SK-N-MC (cell line): ENCODE measurements around the gene KCTD17.

Experiments
- EZH2 ChIP-seq: fragments of 200-600 bp; sonication (generic); IDR thresholded peaks from one replicate; pipeline ENCODE4 v1.6.1; 2017; ENCODE audit warnings: antibody characterized with exemption
- POLR2AphosphoS5 ChIP-seq: IDR thresholded peaks from 2 replicates; pipeline ENCODE4 v1.6.1; 2012; ENCODE audit warnings: mild to moderate bottlenecking, low read depth, low read length, borderline replicate concordance

DNA sequence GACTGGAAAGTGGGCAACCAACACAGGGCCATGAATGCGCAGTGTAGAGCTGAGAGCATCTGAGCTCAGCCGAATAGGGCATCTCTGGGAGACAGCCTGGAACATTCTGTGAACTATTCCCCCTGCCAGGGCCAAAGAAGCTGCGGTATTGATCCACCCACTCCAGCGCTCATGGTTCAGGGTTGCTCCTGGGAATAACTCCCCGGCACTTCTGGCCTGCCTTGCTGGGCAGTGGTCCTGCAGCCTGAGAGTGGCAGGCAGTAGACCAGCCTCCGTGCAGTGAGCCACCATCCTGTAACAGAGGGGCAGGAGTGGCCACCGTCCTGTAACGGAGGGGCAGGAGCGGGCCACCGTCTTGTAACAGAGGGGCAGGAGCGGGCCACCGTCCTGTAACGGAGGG lies 45.8 kb downstream of the KCTD17 start:
- TF ChIP-seq EZH2 (no peak), POLR2AphosphoS5 (no peak)
